IgD-negative memory B cell (primary cell): ENCODE measurements around the gene DNAH11. TPM values are rescaled to one million over a fixed set of nuclear protein-coding genes. Genes with fewer than 3 reads are reported as not detected.

Experiments used
- H3K27ac Mint-ChIP-seq, 3 donors: one replicate each; pipeline ENCODE4 v1.8.0; 2020 to 2022; ENCODE audit warnings: mild to moderate bottlenecking in 3 of 3, mixed read lengths in 3 of 3, moderate library complexity in 1 of 3
- H3K27me3 Mint-ChIP-seq: one replicate; pipeline ENCODE4 v1.8.0; 2021; ENCODE audit warnings: mixed read lengths
- H3K36me3 Mint-ChIP-seq: one replicate; pipeline ENCODE4 v1.8.0; 2020; ENCODE audit warnings: mild to moderate bottlenecking, mixed read lengths
- H3K4me1 Mint-ChIP-seq, 3 donors: one replicate each; pipeline ENCODE4 v1.8.0; 2020 to 2022; ENCODE audit warnings: mixed read lengths in 3 of 3, mild to moderate bottlenecking in 1 of 3
- H3K4me3 Mint-ChIP-seq, 4 donors: one replicate each; pipeline ENCODE4 v1.8.0; 2020 to 2022; ENCODE audit warnings: mild to moderate bottlenecking in 4 of 4, mixed read lengths in 4 of 4, moderate library complexity in 3 of 4
- H3K9me3 Mint-ChIP-seq, 3 donors: one replicate each; pipeline ENCODE4 v1.8.0; 2020 to 2021; ENCODE audit warnings: mixed read lengths in 3 of 3, mild to moderate bottlenecking in 1 of 3
- polyA plus RNA-seq: library from polyadenylated mRNA; unstranded; fragments of 300-500 nt; fragmentation: Illumina TruSeq; gene quantifications from one replicate; pipeline ENCODE4 v1.2.3, GENCODE V29; 2021

Gene DNAH11
- polyA plus RNA-seq, 1 donor from 2014 or later, result not detected

DNA sequence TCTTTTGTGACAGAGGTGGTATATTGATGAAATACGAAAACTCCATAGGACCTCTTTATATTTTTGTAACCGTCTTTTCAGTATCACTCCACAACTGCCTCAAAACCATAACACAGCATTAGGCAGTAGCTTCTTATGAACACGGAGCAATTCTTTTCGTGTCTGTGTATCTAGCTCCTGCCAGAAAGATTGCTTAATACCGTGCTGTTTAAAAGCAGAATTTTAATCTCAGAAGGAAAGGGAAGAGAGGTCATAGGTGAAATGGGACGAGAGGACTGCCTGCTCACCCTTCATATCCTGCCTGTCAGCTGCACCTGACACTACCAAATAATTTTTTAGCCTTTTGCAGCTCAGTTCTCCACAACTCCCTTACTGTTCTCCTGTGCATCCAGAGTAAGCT is 200.7 kb downstream of the DNAH11 start:
- Mint-ChIP-seq H3K36me3 (no peaks in the 10 kb centered on the region), H3K4me3 (no peak overlapping the region), H3K4me1 (no peaks in the 10 kb centered on the region), H3K27me3 (no peaks in the 10 kb centered on the region), H3K27ac (no peak overlapping the region), H3K9me3 (no peaks in the 10 kb centered on the region)

DNA sequence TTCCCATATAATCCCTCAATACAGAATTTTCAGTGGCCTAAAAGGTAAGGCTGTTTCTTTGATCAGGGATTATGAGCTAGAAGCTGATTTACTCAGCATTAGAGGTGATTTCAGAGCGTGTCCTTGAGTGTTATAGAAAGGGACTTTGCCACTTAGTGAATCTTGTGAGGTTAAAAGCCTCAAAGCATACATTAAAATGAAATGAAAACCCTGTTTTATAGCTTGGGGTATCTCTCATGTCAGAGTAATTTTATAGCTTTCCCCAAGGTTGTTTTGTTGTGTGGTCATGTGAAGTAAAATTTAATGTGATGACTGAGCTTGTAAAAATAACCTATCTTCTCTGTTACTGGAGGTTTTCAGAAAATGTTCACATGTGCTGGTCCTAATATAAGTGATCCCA is 204.1 kb downstream of the DNAH11 start:
- Mint-ChIP-seq H3K9me3 (no peaks in the 10 kb centered on the region), H3K27me3 (peaks cover 2% of the 10 kb centered on the region), H3K4me3 (no peak overlapping the region), H3K36me3 (no peaks in the 10 kb centered on the region), H3K4me1 (no peaks in the 10 kb centered on the region), H3K27ac (no peak overlapping the region)

DNA sequence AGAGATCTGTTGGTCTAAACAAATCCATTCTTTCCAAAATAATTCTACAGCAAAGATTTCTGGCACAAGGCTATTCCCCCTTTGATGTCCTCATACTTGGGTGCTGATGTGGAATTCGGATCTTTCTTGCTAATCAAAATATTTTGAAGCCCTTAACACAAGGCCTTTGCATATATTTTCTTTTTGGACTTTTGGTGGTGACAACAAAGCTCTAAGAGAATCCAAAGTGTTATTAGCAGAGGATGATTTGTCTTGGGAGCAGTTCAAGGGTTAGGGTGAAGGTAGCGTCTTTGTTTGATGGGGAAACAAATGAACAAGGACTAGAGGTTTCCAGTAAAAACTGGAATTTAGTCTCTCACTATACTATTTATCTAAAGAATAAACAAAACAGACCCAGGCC is 205.0 kb downstream of the DNAH11 start:
- Mint-ChIP-seq H3K4me3 (no peak overlapping the region), H3K9me3 (no peaks in the 10 kb centered on the region), H3K27ac (no peak overlapping the region), H3K4me1 (no peaks in the 10 kb centered on the region), H3K36me3 (no peaks in the 10 kb centered on the region), H3K27me3 (peaks cover 2% of the 10 kb centered on the region)

- Mint-ChIP-seq H3K4me1 (no peaks in the 10 kb centered on the region), H3K9me3 (no peaks in the 10 kb centered on the region), H3K27me3 (peaks cover 2% of the 10 kb centered on the region), H3K36me3 (no peaks in the 10 kb centered on the region), H3K4me3 (no peak overlapping the region), H3K27ac (no peak overlapping the region)
These were observed 206.5 kb downstream of the DNAH11 start for GRCh38 chr7:21749378-21749777.

DNA sequence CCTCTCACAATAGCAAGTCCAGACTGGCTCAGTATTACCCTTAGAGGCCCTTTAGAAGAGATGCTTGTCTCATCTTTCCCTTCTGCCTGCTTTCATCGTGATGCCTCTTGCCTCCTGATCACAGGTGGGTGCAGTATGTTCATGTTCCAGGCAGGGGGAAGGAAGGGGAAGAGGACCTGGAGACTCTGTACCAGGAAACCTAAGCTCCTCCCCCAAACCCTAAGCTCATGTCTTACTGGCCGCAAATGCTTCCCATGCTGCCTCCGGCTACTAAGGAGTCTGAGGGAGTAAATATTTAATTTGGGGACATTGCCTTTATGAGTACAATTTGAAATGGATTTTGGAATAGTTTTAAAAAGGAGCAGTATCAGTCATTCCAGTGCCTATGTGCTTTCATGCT is 210.2 kb downstream of the DNAH11 start:
- H3K4me3 Mint-ChIP-seq, result no peak overlapping the region
- no peaks in the 10 kb centered on the region for H3K36me3 Mint-ChIP-seq
- H3K27me3 Mint-ChIP-seq, result peaks cover 8% of the 10 kb centered on the region
- no peaks in the 10 kb centered on the region for H3K4me1 Mint-ChIP-seq
- H3K9me3 Mint-ChIP-seq, result no peaks in the 10 kb centered on the region
- no peak overlapping the region for H3K27ac Mint-ChIP-seq

- peaks cover 10% of the 10 kb centered on the region for H3K27me3 Mint-ChIP-seq
- H3K9me3 Mint-ChIP-seq, result no peaks in the 10 kb centered on the region
These were observed 212.1 kb downstream of the DNAH11 start for GRCh38 chr7:21754963-21755362.

DNA sequence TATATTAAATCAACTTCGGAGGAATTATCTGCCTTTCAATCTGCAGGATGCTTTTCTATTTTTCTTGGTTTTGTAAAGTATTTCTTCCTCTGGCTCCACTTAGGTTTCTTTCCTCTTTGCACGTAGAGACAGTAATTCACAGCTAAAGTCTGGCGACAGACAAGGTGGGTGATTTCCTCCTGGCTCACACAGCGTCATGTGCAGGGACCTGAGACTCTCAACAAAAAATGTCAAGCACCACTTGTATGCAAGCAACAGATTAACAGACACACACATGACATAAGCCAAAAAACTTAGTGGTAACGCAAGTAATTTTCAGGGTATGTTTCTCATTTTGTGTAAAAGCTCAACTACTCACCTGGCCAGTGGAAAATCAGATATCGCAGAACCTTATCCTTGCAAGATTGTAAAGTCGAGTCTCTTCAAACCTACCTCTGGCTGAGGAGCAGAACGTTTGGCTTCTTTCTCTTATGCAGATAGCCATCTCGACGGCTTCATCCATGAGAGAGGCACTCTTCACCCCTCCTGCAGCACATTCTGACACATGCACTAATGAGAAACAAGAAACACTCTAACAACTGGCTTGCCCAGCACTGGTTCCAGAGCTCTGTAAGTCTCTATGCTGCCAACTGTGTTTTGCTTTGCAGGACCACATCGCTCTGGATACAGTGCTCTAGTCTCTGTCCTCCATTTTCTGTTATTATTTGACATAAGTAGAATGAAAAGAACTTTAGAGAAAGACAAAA is 214.9 kb downstream of the DNAH11 start:
- Mint-ChIP-seq H3K4me3 (no peak overlapping the region), H3K9me3 (no peaks in the 10 kb centered on the region), H3K27me3 (peaks cover 16% of the 10 kb centered on the region), H3K27ac (no peak overlapping the region), H3K4me1 (no peaks in the 10 kb centered on the region), H3K36me3 (no peaks in the 10 kb centered on the region)

More at GRCh38 chr7:21754963-21755362, 212.1 kb downstream of the DNAH11 start:
- no peaks in the 10 kb centered on the region for H3K36me3 Mint-ChIP-seq
- no peak overlapping the region for H3K4me3 Mint-ChIP-seq
- H3K27ac Mint-ChIP-seq, result no peak overlapping the region
- H3K4me1 Mint-ChIP-seq, result no peaks in the 10 kb centered on the region

DNA sequence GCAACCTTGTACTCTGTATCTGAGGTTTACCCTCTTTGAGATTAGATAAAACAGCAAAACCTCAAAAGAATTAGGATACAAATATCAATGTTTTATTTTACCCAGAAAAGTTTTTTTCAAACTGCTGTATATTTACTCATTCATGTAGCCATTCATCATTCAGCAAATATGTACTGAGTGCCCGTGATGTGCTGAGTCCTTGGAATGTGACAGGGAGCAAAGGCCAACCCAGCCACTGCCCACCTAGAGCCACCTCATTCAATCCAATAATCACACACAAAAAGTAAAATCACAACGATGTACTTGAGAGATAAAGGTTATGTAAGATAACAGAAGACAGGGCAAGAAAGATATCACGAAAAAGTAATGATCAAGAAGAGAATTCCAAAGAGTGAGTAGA is 215.4 kb downstream of the DNAH11 start:
- peaks cover 16% of the 10 kb centered on the region for H3K27me3 Mint-ChIP-seq
- no peaks in the 10 kb centered on the region for H3K4me1 Mint-ChIP-seq
- H3K36me3 Mint-ChIP-seq, result no peaks in the 10 kb centered on the region
- H3K9me3 Mint-ChIP-seq, result no peaks in the 10 kb centered on the region
- H3K4me3 Mint-ChIP-seq, result no peak overlapping the region
- H3K27ac Mint-ChIP-seq, result no peak overlapping the region

- no peak overlapping the region for H3K27ac Mint-ChIP-seq
- no peaks in the 10 kb centered on the region for H3K9me3 Mint-ChIP-seq
- H3K4me3 Mint-ChIP-seq, result no peak overlapping the region
- H3K27me3 Mint-ChIP-seq, result peaks cover 12% of the 10 kb centered on the region
- no peaks in the 10 kb centered on the region for H3K4me1 Mint-ChIP-seq
- no peaks in the 10 kb centered on the region for H3K36me3 Mint-ChIP-seq
These were observed 219.6 kb downstream of the DNAH11 start for GRCh38 chr7:21762469-21762868.

GRCh38 chr7:21763818-21764217 is 221.0 kb downstream of the DNAH11 start:
- Mint-ChIP-seq H3K9me3 (no peaks in the 10 kb centered on the region), H3K27me3 (peaks cover 10% of the 10 kb centered on the region), H3K27ac (no peak overlapping the region), H3K36me3 (peaks cover 2% of the 10 kb centered on the region), H3K4me3 (no peak overlapping the region), H3K4me1 (no peaks in the 10 kb centered on the region)

GRCh38 chr7:21766218-21766617 is 223.4 kb downstream of the DNAH11 start:
- H3K27ac Mint-ChIP-seq, result no peak overlapping the region
- no peak overlapping the region for H3K4me3 Mint-ChIP-seq
- H3K27me3 Mint-ChIP-seq, result peaks cover 9% of the 10 kb centered on the region
- H3K36me3 Mint-ChIP-seq, result peaks cover 2% of the 10 kb centered on the region
- H3K9me3 Mint-ChIP-seq, result no peaks in the 10 kb centered on the region
- no peaks in the 10 kb centered on the region for H3K4me1 Mint-ChIP-seq

- no peak overlapping the region for H3K27ac Mint-ChIP-seq
- no peaks in the 10 kb centered on the region for H3K4me1 Mint-ChIP-seq
- peaks cover 2% of the 10 kb centered on the region for H3K36me3 Mint-ChIP-seq
- H3K4me3 Mint-ChIP-seq, result no peak overlapping the region
- H3K9me3 Mint-ChIP-seq, result no peaks in the 10 kb centered on the region
- H3K27me3 Mint-ChIP-seq, result peaks cover 12% of the 10 kb centered on the region
These were observed 224.6 kb downstream of the DNAH11 start for GRCh38 chr7:21767300-21767900.

DNA sequence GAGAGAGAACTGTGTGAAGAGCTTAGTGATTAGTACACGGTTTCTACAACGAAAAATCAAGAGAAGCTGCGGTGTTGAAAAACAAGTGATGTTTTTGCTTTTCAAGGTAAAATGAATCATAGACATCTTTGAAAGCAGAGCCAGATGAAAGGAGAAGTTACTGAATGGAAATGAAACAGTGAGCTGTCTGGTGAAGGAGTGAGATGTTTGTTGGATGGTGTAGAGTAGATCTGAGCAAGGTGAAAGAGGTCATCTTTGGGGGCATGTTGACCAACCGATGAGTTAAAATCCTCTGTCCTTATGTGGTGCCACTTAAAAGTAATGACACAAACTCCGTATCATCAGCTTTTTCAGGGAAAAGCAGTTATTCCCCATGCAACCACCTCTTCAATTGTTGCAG is 225.4 kb downstream of the DNAH11 start:
- H3K36me3 Mint-ChIP-seq, result peaks cover 2% of the 10 kb centered on the region
- H3K27ac Mint-ChIP-seq, result peak overlapping the region in 1 of 3 donors; percentile 2
- no peak overlapping the region for H3K4me3 Mint-ChIP-seq
- H3K9me3 Mint-ChIP-seq, result no peaks in the 10 kb centered on the region
- peaks cover 11% of the 10 kb centered on the region for H3K27me3 Mint-ChIP-seq
- no peaks in the 10 kb centered on the region for H3K4me1 Mint-ChIP-seq

- Mint-ChIP-seq H3K27me3 (peaks cover 16% of the 10 kb centered on the region), H3K36me3 (peaks cover 2% of the 10 kb centered on the region), H3K9me3 (no peaks in the 10 kb centered on the region), H3K4me1 (no peaks in the 10 kb centered on the region), H3K27ac (no peak overlapping the region), H3K4me3 (no peak overlapping the region)
These were observed 228.4 kb downstream of the DNAH11 start for GRCh38 chr7:21771266-21771665.

- no peaks in the 10 kb centered on the region for H3K9me3 Mint-ChIP-seq
- H3K27me3 Mint-ChIP-seq, result peaks cover 16% of the 10 kb centered on the region
- peaks cover 2% of the 10 kb centered on the region for H3K36me3 Mint-ChIP-seq
- no peak overlapping the region for H3K27ac Mint-ChIP-seq
- H3K4me3 Mint-ChIP-seq, result no peak overlapping the region
- H3K4me1 Mint-ChIP-seq, result no peaks in the 10 kb centered on the region
These were observed 229.2 kb downstream of the DNAH11 start for GRCh38 chr7:21771906-21772610.

- H3K4me3 Mint-ChIP-seq, result no peak overlapping the region
- no peaks in the 10 kb centered on the region for H3K9me3 Mint-ChIP-seq
- peaks cover 16% of the 10 kb centered on the region for H3K27me3 Mint-ChIP-seq
- peaks cover under 1% of the 10 kb centered on the region for H3K36me3 Mint-ChIP-seq
- H3K27ac Mint-ChIP-seq, result no peak overlapping the region
- no peaks in the 10 kb centered on the region for H3K4me1 Mint-ChIP-seq
These were observed 230.5 kb downstream of the DNAH11 start for GRCh38 chr7:21773326-21773725.
